Esophagus squamous epithelium (tissue), 5 donors: ENCODE measurements around the gene JARID2. TPM values are rescaled to one million over a fixed set of nuclear protein-coding genes. Genes with fewer than 3 reads are reported as not detected.

Source experiments
- DNase-seq: peaks from one replicate; lab custom pipeline; 2025; lab: John Stamatoyannopoulos, UW
- H3K27ac ChIP-seq, 4 donors: fragments of 200-600 bp; sonication (generic); one replicate each; pipeline ENCODE4 v1.5.1; 2016 to 2019; ENCODE audit warnings: mild to moderate bottlenecking in 1 of 4
- H3K27me3 ChIP-seq, 4 donors: fragments of 200-600 bp; sonication (generic); 1 replicate in 3 of 4; 2 replicates in 1 of 4; pipeline versions ENCODE4 v1.5.1 to v1.6.0; 2017 to 2021; ENCODE audit warnings: antibody characterized with exemption in 1 of 4
- H3K36me3 ChIP-seq, 3 donors: fragments of 200-600 bp; sonication (generic); one replicate each; pipeline ENCODE4 v1.5.1; 2016 to 2019
- H3K4me1 ChIP-seq, 3 donors: fragments of 200-600 bp; sonication (generic); one replicate each; pipeline ENCODE4 v1.5.1; 2017 to 2019
- H3K4me3 ChIP-seq, 4 donors: fragments of 200-600 bp; sonication (generic); 1 replicate in 3 of 4; 2 replicates in 1 of 4; pipeline ENCODE4 v1.5.1; 2016 to 2019; ENCODE audit warnings: mild to moderate bottlenecking in 2 of 4, moderate library complexity in 1 of 4
- H3K9me3 ChIP-seq, 3 donors: fragments of 200-600 bp; sonication (generic); one replicate each; pipeline ENCODE4 v1.5.1; 2016 to 2019
- CTCF ChIP-seq, 6 experiments: fragments of 450-650 bp in 4 of 6; fragments of 200-600 bp in 2 of 6; sonication (generic) in 2 of 6; IDR thresholded peaks; one replicate each; pipeline ENCODE4 v1.5.1; 2016 to 2019; ENCODE audit warnings: antibody characterized with exemption in 6 of 6, mild to moderate bottlenecking in 4 of 6, moderate library complexity in 4 of 6
- POLR2A ChIP-seq, 4 donors: fragments of 450-650 bp; IDR thresholded peaks; one replicate each; pipeline ENCODE4 v1.6.1; 2017; ENCODE audit warnings: antibody characterized with exemption in 4 of 4, mild to moderate bottlenecking in 4 of 4, moderate library complexity in 3 of 4
- WGBS, 2 donors: methylation state at CpG; one replicate each; pipeline ENCODE4 v1.1.5; 2018; 5-methylcytosine and 5-hydroxymethylcytosine counted together
- intact Hi-C: fragments of 100-400 bp; cut with DNase I; formaldehyde crosslinking; loops from one replicate; pipeline ENCODE4 v1.15.0; 2022
- total RNA-seq, 4 donors: library from RNA; depleted of rRNA; stranded (reverse); fragments of >200 nt; gene quantifications; one replicate each; pipeline ENCODE4 v1.1.0, GENCODE V29; 2016
- donor health status: DM: yes; HTN: yes; CAD: no.

JARID2 gene
- total RNA-seq, 4 donors from 2014 or later, result 13.3 to 19.6 (median 16.3) TPM

- no peak for DNase-seq
- no peaks in the 10 kb centered on the region for H3K9me3 ChIP-seq
- WGBS, 2 donors, result 75 to 78% methylated on average over 3 of the region's 3 CpGs
- no peaks in the 10 kb centered on the region for H3K36me3 ChIP-seq
- H3K4me3 ChIP-seq, result no peak overlapping the region
- H3K27ac ChIP-seq, result no peak overlapping the region
- H3K27me3 ChIP-seq, result no peaks in the 10 kb centered on the region
- H3K4me1 ChIP-seq, result peaks cover 12 to 91% (median 27%) of the 10 kb centered on the region in 3 donors
- intact Hi-C loops, result no loop called here
- no peak for TF ChIP-seq CTCF (IDR thresholded peaks at IDR 0.05)
- no peak for TF ChIP-seq POLR2A (IDR thresholded peaks at IDR 0.05)
Observed at GRCh38 chr6:15309611-15310283, 63.9 kb downstream of the JARID2 start.

- no peaks in the 10 kb centered on the region for H3K9me3 ChIP-seq
- H3K27ac ChIP-seq, result no peak overlapping the region
- DNase-seq, result no peak
- no peak overlapping the region for H3K4me3 ChIP-seq
- H3K36me3 ChIP-seq, result no peaks in the 10 kb centered on the region
- TF ChIP-seq CTCF (IDR thresholded peaks at IDR 0.05) (no peak), POLR2A (IDR thresholded peaks at IDR 0.05) (no peak)
- 54 to 59% methylated on average over 5 of the region's 7 CpGs for WGBS, 2 donors
- peaks cover 7 to 84% (median 27%) of the 10 kb centered on the region in 3 donors for H3K4me1 ChIP-seq
- intact Hi-C loops, result no loop called here
- H3K27me3 ChIP-seq, result no peaks in the 10 kb centered on the region
Observed at GRCh38 chr6:15310680-15311079, 64.8 kb downstream of the JARID2 start.

GRCh38 chr6:15312500-15312899, 66.6 kb downstream of the JARID2 start:
- Histone ChIP-seq H3K4me3 (no peak overlapping the region), H3K27ac (peak overlapping the region in 2 of 4 donors; percentile 4 to 48), H3K36me3 (no peaks in the 10 kb centered on the region), H3K4me1 (peaks cover 7 to 78% (median 23%) of the 10 kb centered on the region in 3 donors), H3K9me3 (no peaks in the 10 kb centered on the region), H3K27me3 (no peaks in the 10 kb centered on the region)
- TF ChIP-seq CTCF (IDR thresholded peaks at IDR 0.05) (no peak), POLR2A (IDR thresholded peaks at IDR 0.05) (no peak)
- WGBS, 2 donors, result 48 to 66% methylated on average over 3 of the region's 3 CpGs
- DNase-seq, result no peak
- intact Hi-C loops, result no loop called here

GRCh38 chr6:15313367-15313766, 67.5 kb downstream of the JARID2 start:
- intact Hi-C loops, result no loop called here
- no peak for DNase-seq
- H3K27ac ChIP-seq, result peak overlapping the region in 1 of 4 donors; percentile 4

More at GRCh38 chr6:15313367-15313766, 67.5 kb downstream of the JARID2 start:
- TF ChIP-seq POLR2A (IDR thresholded peaks at IDR 0.05) (no peak), CTCF (IDR thresholded peaks at IDR 0.05) (no peak)
- Histone ChIP-seq H3K36me3 (no peaks in the 10 kb centered on the region), H3K27me3 (no peaks in the 10 kb centered on the region), H3K9me3 (no peaks in the 10 kb centered on the region), H3K4me3 (no peak overlapping the region), H3K4me1 (peaks cover 7 to 78% (median 23%) of the 10 kb centered on the region in 3 donors)
- WGBS, 2 donors, result 51% methylated on average over 4 to 5 of the region's 5 CpGs
